Esophagus muscularis mucosa (tissue), 4 donors: ENCODE data around the gene CTDSP2. TPM values are rescaled to one million over a fixed set of nuclear protein-coding genes. Genes with fewer than 3 reads are reported as not detected.
"Not testable (repeated sequence)": the region's sequence is repeated elsewhere in the genome, so short reads cannot be mapped to it uniquely, and the experiment has no call there.

Experiments
- DNase-seq: peaks from one replicate; pipeline ENCODE4 v3.0.0-alpha.2; 2017; ENCODE audit errors: extremely low spot score
- H3K27ac ChIP-seq, 4 donors: fragments of 200-600 bp; sonication (generic); replicated peaks in 1 of 4; 1 replicate in 3 of 4; 2 replicates in 1 of 4; pipeline ENCODE4 v1.5.1; 2016 to 2019; ENCODE audit warnings: mild to moderate bottlenecking in 1 of 4
- H3K27me3 ChIP-seq, 4 donors: fragments of 200-600 bp; sonication (generic); one replicate each; pipeline versions ENCODE4 v1.5.1 to v1.6.0; 2016 to 2019
- H3K36me3 ChIP-seq, 4 donors: fragments of 200-600 bp; sonication (generic); one replicate each; pipeline ENCODE4 v1.5.1; 2016 to 2019
- H3K4me1 ChIP-seq, 4 donors: fragments of 200-600 bp; sonication (generic); one replicate each; pipeline ENCODE4 v1.5.1; 2016 to 2019
- H3K4me3 ChIP-seq, 4 donors: fragments of 200-600 bp; sonication (generic); 1 replicate in 2 of 4; 2 replicates in 2 of 4; pipeline ENCODE4 v1.5.1; 2016 to 2019; ENCODE audit warnings: mild to moderate bottlenecking in 4 of 4, moderate library complexity in 1 of 4
- H3K9me3 ChIP-seq, 4 donors: fragments of 200-600 bp; sonication (generic); 1 replicate in 3 of 4; 2 replicates in 1 of 4; pipeline ENCODE4 v1.5.1; 2016 to 2019
- CTCF ChIP-seq, 3 experiments: fragments of 200-600 bp in 2 of 3; fragments of 450-650 bp in 1 of 3; sonication (generic) in 2 of 3; IDR thresholded peaks; one replicate each; pipeline ENCODE4 v1.5.1; 2017 to 2019; ENCODE audit warnings: antibody characterized with exemption in 3 of 3, mild to moderate bottlenecking in 2 of 3, moderate library complexity in 1 of 3
- EP300 ChIP-seq: sonication (generic); formaldehyde crosslinking; IDR thresholded peaks from one replicate; pipeline ENCODE4 v1.6.1; 2017; ENCODE audit warnings: antibody characterized with exemption
- POLR2A ChIP-seq: fragments of 450-650 bp; IDR thresholded peaks from one replicate; pipeline ENCODE4 v1.6.1; 2017; ENCODE audit warnings: antibody characterized with exemption, moderate library complexity, mild to moderate bottlenecking, low read depth
- POLR2AphosphoS5 ChIP-seq, 2 donors: sonication (generic); formaldehyde crosslinking; IDR thresholded peaks; one replicate each; pipeline ENCODE4 v1.6.1; 2017; ENCODE audit warnings: antibody characterized with exemption in 2 of 2
- WGBS: methylation state at CpG from one replicate; pipeline ENCODE4 v1.1.5; 2018; 5-methylcytosine and 5-hydroxymethylcytosine counted together
- intact Hi-C: fragments of 100-400 bp; cut with DNase I; formaldehyde crosslinking; loops from one replicate; pipeline ENCODE4 v1.15.1; 2023
- total RNA-seq, 4 donors: library from RNA; depleted of rRNA; stranded (reverse); fragments of >200 nt; gene quantifications; one replicate each; pipeline versions ENCODE4 v1.1.0 to v1.2.1, GENCODE V29; 2016

Gene CTDSP2
- total RNA-seq, 4 donors from 2014 or later, result 127 to 249 (median 196) TPM

DNA sequence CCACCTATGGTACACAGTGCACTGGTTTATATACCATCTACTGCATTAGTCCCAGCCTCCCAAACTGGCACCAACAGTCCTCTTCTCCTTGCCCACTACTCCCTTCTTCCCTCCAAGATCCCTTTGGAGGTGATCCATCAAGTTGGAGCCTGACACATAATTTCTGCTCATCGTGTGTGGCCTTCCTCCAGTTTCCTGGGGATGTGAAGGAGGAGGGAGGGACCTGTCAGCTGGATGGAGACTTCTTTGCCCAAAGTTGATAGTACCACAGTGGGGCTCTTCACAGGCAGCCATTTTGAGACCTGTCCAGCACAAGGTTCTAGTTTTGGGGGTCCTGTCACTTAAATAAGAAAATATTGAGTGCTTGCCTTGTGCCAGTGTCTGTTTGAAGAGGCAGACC lies 17.1 kb upstream of the CTDSP2 start:
- 14% methylated on average over 1 of the region's 1 CpG for WGBS
- H3K9me3 ChIP-seq, result no peaks in the 10 kb centered on the region
- H3K4me1 ChIP-seq, result peaks cover 21 to 53% (median 34%) of the 10 kb centered on the region in 4 donors
- intact Hi-C loops, result no loop called here
- no peaks in the 10 kb centered on the region for H3K36me3 ChIP-seq
- H3K27me3 ChIP-seq, result no peaks in the 10 kb centered on the region
- no peak overlapping the region for H3K4me3 ChIP-seq
- no peak for DNase-seq
- peak overlapping the region; percentile 94 to 97 (median 96) for H3K27ac ChIP-seq
- TF ChIP-seq POLR2A (no peak), POLR2AphosphoS5 (IDR thresholded peaks at IDR 0.05) (no peak), CTCF (IDR thresholded peaks at IDR 0.05) (no peak), EP300 (no peak)

GRCh38 chr12:57861967-57862366 lies 15.4 kb upstream of the CTDSP2 start:
- no peak overlapping the region for H3K4me3 ChIP-seq
- TF ChIP-seq POLR2AphosphoS5 (IDR thresholded peaks at IDR 0.05) (no peak), CTCF (IDR thresholded peaks at IDR 0.05) (no peak), EP300 (no peak), POLR2A (no peak)
- H3K36me3 ChIP-seq, result no peaks in the 10 kb centered on the region
- DNase-seq, result no peak
- intact Hi-C loops, result no loop called here
- WGBS, result 92% methylated on average over 4 of the region's 4 CpGs
- no peaks in the 10 kb centered on the region for H3K9me3 ChIP-seq
- H3K27ac ChIP-seq, result no peak overlapping the region
- H3K4me1 ChIP-seq, result peaks cover 19 to 40% (median 24%) of the 10 kb centered on the region in 4 donors
- H3K27me3 ChIP-seq, result no peaks in the 10 kb centered on the region

GRCh38 chr12:57860883-57861282 lies 14.4 kb upstream of the CTDSP2 start:
- H3K9me3 ChIP-seq, H3K27ac ChIP-seq, intact Hi-C loops, H3K36me3 ChIP-seq, DNase-seq, H3K27me3 ChIP-seq, H3K4me3 ChIP-seq: not testable (repeated sequence)
- peaks cover 17 to 29% (median 19%) of the 10 kb centered on the region in 4 donors for H3K4me1 ChIP-seq
- 97% methylated on average over 5 of the region's 5 CpGs for WGBS

- H3K36me3 ChIP-seq, result no peaks in the 10 kb centered on the region
- TF ChIP-seq POLR2A, result no peak
- no peak for TF ChIP-seq CTCF (IDR thresholded peaks at IDR 0.05)
- TF ChIP-seq POLR2AphosphoS5 (IDR thresholded peaks at IDR 0.05), result no peak
- TF ChIP-seq EP300, result no peak
- no peak overlapping the region for H3K27ac ChIP-seq
- peaks cover 5 to 14% (median 9%) of the 10 kb centered on the region in 4 donors for H3K4me1 ChIP-seq
- no peak for DNase-seq
- no peaks in the 10 kb centered on the region for H3K27me3 ChIP-seq
- no peaks in the 10 kb centered on the region for H3K9me3 ChIP-seq
- intact Hi-C loops, result no loop called here
- H3K4me3 ChIP-seq, result no peak overlapping the region
- WGBS, result 94% methylated on average over 5 of the region's 5 CpGs
These were observed 12.6 kb upstream of the CTDSP2 start for GRCh38 chr12:57859121-57859520.

DNA sequence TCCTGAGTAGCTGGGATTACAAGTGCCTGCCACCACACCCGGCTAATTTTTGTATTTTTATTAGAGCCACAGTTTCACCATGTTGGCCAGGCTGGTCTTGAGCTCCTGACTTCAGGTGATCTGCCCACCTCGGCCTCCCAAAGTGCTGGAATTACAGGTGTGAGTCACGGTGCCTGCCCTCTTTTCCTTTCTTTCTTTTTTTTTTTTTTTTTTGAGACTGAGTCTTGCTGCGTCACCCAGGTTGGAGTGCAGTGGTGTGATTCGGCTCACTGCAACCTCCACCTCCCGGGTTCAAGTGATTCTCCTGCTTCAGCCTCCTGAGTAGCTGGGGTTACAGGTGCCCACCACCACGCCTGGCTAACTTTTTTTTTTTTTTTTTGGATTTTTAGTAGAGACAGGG lies 11.6 kb upstream of the CTDSP2 start:
- H3K9me3 ChIP-seq, DNase-seq, H3K4me3 ChIP-seq, H3K36me3 ChIP-seq, H3K27ac ChIP-seq, intact Hi-C loops, H3K27me3 ChIP-seq: not testable (repeated sequence)
- WGBS, result 93% methylated on average over 7 of the region's 7 CpGs
- peaks cover 4 to 14% (median 7%) of the 10 kb centered on the region in 4 donors for H3K4me1 ChIP-seq

DNA sequence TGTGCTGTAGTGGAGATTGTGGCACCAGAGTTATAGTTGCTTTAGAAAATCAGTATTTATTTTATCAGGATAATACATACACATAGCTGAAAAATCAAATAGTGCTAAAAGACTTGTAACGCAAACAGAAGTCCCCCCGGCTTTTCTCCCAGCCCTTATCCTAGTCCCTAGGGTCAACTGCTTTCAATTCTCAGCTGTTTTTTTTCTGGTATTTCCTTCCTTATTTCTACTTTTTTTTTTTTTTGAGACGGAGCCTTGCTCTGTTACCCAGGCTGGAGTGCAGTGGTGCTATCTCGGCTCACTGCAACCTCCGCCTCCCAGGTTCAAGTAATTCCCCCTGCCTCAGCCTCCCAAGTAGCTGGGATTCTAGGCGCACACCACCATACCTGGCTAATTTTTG lies 8.4 kb upstream of the CTDSP2 start:
- no peaks in the 10 kb centered on the region for H3K9me3 ChIP-seq
- no peaks in the 10 kb centered on the region for H3K36me3 ChIP-seq
- no peak for DNase-seq
- TF ChIP-seq POLR2AphosphoS5 (IDR thresholded peaks at IDR 0.05), result no peak
- no peak for TF ChIP-seq EP300
- no peak for TF ChIP-seq CTCF (IDR thresholded peaks at IDR 0.05)
- no peak for TF ChIP-seq POLR2A
- intact Hi-C loops, result no loop called here
- no peak overlapping the region for H3K27ac ChIP-seq
- no peak overlapping the region for H3K4me3 ChIP-seq
- no peaks in the 10 kb centered on the region for H3K27me3 ChIP-seq
- WGBS, result 68% methylated on average over 6 of the region's 6 CpGs
- H3K4me1 ChIP-seq, result peaks cover 27 to 44% (median 35%) of the 10 kb centered on the region in 4 donors
